Measurements from ENCODE around the gene PRPF19.

- TF ChIP-seq HDAC2 (IDR thresholded peaks at IDR 0.05) = no peak
- no peak for TF ChIP-seq EP300 (IDR thresholded peaks at IDR 0.05)
- TF ChIP-seq RARB (CRISPR knock-in tag; IDR thresholded peaks at IDR 0.05) = no peak
- TF ChIP-seq RNF2 (IDR thresholded peaks at IDR 0.05; ENCODE audit: borderline replicate concordance, low read depth) = no peak
- no peak for TF ChIP-seq SMC3 (IDR thresholded peaks at IDR 0.05)
- no peak for TF ChIP-seq RAD21 (conservative IDR thresholded peaks at IDR 0.05 in 1 of 2, IDR thresholded peaks at IDR 0.05 in 1 of 2)
- no peak for TF ChIP-seq RFX5 (IDR thresholded peaks at IDR 0.05)
- no peak for TF ChIP-seq POLR2A (IDR thresholded peaks at IDR 0.05; ENCODE audit: low read length)
- no peak for TF ChIP-seq CTCF (IDR thresholded peaks at IDR 0.05)
These were observed 58.5 kb downstream of the PRPF19 start for GRCh38 chr11:60847896-60848295.

Data from A549 (cell line).